SU-DHL-6 (cell line): Measurements from ENCODE around the gene THG1L.
"Not testable (repeated sequence)": the region's sequence is repeated elsewhere in the genome, so short reads cannot be mapped to it uniquely, and the experiment has no call there.

Experiments used
- H2AFZ ChIP-seq: fragments of 200-600 bp; sonication (generic); 2 replicates; pipeline ENCODE4 v1.6.1; 2014; ENCODE audit warnings: low read depth, mild to moderate bottlenecking, moderate library complexity, mixed read lengths, antibody characterized with exemption, low read length; ENCODE audit not compliant: severe bottlenecking
- H3F3A ChIP-seq: fragments of 200-600 bp; shearing (Covaris generic); 2 replicates; pipeline ENCODE4 v1.6.0; 2016; ENCODE audit warnings: antibody characterized with exemption, mild to moderate bottlenecking; ENCODE audit not compliant: insufficient read depth
- H3K27ac ChIP-seq: fragments of 200-600 bp; sonication (generic); 2 replicates; pipeline ENCODE4 v1.5.1; 2016; ENCODE audit warnings: low read depth, mild to moderate bottlenecking, low read length, moderate library complexity, mixed read lengths
- H3K27me3 ChIP-seq: fragments of 200-600 bp; sonication (generic), shearing (Covaris generic); 2 replicates; pipeline ENCODE4 v1.6.0; 2014; ENCODE audit warnings: mild to moderate bottlenecking, low read length
- H3K36me3 ChIP-seq: fragments of 200-600 bp; sonication (generic); 2 replicates; pipeline ENCODE4 v1.6.1; 2014; ENCODE audit warnings: mild to moderate bottlenecking, low read length, mixed read lengths
- H3K4me2 ChIP-seq: fragments of 300-600, 200-600 bp; shearing (Covaris generic), sonication (generic); 2 replicates; pipeline ENCODE4 v1.6.0; 2014; ENCODE audit warnings: low read length, low read depth, mild to moderate bottlenecking; ENCODE audit not compliant: poor library complexity, severe bottlenecking
- H3K4me3 ChIP-seq: fragments of 200-600 bp; sonication (generic); 2 replicates; pipeline ENCODE4 v1.5.1; 2014; ENCODE audit warnings: antibody characterized with exemption, low read length, mild to moderate bottlenecking, mixed read lengths; ENCODE audit not compliant: insufficient read depth, poor library complexity, severe bottlenecking
- H3K79me2 ChIP-seq: fragments of 200-600 bp; sonication (generic); 2 replicates; pipeline ENCODE4 v1.6.1; 2014; ENCODE audit warnings: mild to moderate bottlenecking, low read length, moderate library complexity; ENCODE audit not compliant: insufficient read depth
- H3K9ac ChIP-seq: fragments of 200-600 bp; sonication (generic); 2 replicates; pipeline ENCODE4 v1.7.0; 2014; ENCODE audit warnings: mild to moderate bottlenecking, low read length
- H3K9me2 ChIP-seq: fragments of 200-600 bp; sonication (generic); replicated peaks from 2 replicates; pipeline ENCODE4 v1.6.1; 2014; ENCODE audit warnings: low read length; ENCODE audit not compliant: insufficient read depth
- H3K9me3 ChIP-seq: fragments of 200-600 bp; sonication (generic); 2 replicates; pipeline ENCODE4 v1.6.1; 2014; ENCODE audit warnings: low read length, mixed read lengths; ENCODE audit not compliant: insufficient read depth
- H4K20me1 ChIP-seq: fragments of 200-600 bp; sonication (generic); 2 replicates; pipeline ENCODE4 v1.6.1; 2014; ENCODE audit warnings: low read depth, mild to moderate bottlenecking, antibody characterized with exemption, low read length, moderate library complexity, mixed read lengths
- CTCF ChIP-seq: fragments of 200-600 bp; sonication (generic); IDR thresholded peaks from one replicate; pipeline ENCODE4 v1.5.1; 2017; ENCODE audit warnings: antibody characterized with exemption, mild to moderate bottlenecking, low read length, moderate library complexity; ENCODE audit not compliant: insufficient read depth, poor library complexity, severe bottlenecking
- EZH2phosphoT487 ChIP-seq: fragments of 200-600 bp; sonication (generic), shearing (Covaris generic); conservative IDR thresholded peaks from 2 replicates; pipeline ENCODE4 v1.6.1; 2018; ENCODE audit warnings: mild to moderate bottlenecking, antibody characterized with exemption, low read length, moderate library complexity, mixed read lengths

Gene THG1L

DNA sequence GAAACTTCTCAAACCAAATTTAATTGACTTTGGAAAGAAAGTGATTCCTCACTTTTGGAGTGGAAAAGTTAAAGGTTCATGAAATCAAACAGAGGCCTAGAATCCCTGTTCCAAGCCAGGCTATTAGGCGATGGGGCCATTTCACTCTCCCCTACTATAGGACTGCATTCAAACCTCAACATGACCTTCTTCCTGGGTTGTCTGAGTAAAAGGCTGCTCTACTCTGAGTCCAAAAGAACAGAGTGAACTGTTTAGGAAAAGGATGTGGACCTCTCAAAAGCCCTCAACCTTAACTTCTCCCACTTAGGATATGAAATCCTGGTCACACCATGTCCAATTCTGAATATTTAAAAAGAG lies 44.0 kb upstream of the THG1L start:
- Histone ChIP-seq H2AFZ (no peak overlapping the region), H3K9ac (no peak overlapping the region), H3K4me2 (no peak overlapping the region), H3K79me2 (no peaks in the 10 kb centered on the region), H3K36me3 (no peaks in the 10 kb centered on the region), H3K9me2 (no peaks in the 10 kb centered on the region), H3K9me3 (no peaks in the 10 kb centered on the region), H3K27ac (no peak overlapping the region), H4K20me1 (no peaks in the 10 kb centered on the region), H3K4me3 (no peak overlapping the region), H3K27me3 (no peaks in the 10 kb centered on the region), H3F3A (no peaks in the 10 kb centered on the region)
- TF ChIP-seq EZH2phosphoT487 = no peak

DNA sequence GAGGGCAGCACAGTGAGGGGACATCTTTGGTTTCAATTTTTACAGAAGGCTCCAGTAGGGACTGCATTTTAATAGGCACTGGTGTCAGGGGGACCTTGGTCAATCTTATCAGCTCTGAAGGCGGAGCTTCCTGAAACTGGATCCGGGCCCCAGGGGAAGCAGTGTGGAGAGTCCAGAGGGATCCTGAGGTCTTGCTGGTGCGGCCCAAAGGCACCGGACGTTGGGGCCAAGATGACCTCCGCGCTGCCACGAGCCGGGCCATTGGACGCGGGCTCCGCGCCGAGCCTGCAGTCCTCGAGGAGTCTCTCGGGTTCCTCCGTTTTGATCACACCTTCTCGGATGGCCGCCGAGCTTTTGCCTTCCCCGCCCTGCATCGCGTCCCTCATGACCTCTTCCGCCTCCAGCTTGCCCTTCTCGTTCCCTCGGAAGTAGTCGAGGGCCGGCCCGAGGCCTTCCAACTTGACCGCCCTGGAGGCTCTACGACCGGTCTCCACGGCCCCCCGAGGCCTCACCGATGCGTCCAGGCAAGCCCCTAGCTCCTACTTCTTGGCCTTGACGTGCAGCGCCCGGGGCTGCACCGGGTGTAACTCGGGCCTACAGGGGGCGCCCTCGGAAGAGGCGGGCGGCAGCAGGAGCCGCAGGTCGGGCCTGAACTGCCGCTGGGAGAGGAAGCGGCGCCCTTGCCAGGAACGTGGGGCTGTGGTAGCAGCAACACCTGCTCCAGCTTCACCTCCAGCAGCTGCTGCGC lies 41.1 kb upstream of the THG1L start:
- H3K9me2 ChIP-seq = no peaks in the 10 kb centered on the region
- no peaks in the 10 kb centered on the region for H3K27me3 ChIP-seq
- TF ChIP-seq CTCF (no peak), EZH2phosphoT487 (no peak)
- H3K9ac ChIP-seq = no peak overlapping the region
- no peaks in the 10 kb centered on the region for H3F3A ChIP-seq
- no peaks in the 10 kb centered on the region for H3K9me3 ChIP-seq
- H3K4me3 ChIP-seq = no peak overlapping the region
- no peaks in the 10 kb centered on the region for H4K20me1 ChIP-seq
- H3K27ac ChIP-seq = no peak overlapping the region
- H3K4me2 ChIP-seq = no peak overlapping the region
- H2AFZ ChIP-seq = no peak overlapping the region
- no peaks in the 10 kb centered on the region for H3K79me2 ChIP-seq
- H3K36me3 ChIP-seq = no peaks in the 10 kb centered on the region

DNA sequence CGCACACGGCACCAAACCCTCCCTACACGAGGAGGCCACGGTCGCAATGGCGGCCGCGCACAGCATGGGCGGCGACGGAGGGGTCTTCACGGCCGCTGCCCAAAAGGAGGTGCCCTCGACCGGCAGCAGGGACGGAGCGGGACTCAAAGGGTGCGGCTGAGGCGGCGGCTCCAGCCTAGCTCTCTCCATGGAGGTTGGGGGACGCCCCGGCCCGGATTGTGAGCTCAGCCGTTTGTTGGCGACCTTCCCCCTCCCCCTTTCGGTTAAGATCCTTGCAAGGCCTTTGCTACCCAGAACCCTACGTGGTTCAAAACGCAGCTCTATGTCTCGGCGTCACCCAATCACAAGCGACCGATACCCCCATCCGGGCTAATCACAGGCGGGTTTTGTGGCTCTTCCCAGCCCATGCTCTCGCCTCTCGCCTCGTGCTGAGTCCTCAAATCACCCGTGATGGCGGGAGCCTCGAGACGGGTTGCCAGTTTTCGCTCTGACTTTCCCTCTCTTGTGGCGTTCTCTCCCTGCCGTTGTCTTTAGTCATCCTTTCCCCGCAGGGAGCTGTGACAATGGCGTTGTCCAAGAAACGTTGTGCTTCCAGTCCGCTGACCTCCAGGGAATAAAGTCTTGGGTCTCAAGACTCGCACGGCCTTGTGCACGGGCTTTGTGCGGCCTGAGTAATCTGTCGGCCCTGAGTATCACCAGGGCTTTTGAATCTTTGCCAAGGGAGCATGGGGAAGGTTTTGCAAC lies 40.4 kb upstream of the THG1L start:
- Histone ChIP-seq H3K36me3 (no peaks in the 10 kb centered on the region), H3K9ac (no peak overlapping the region), H3F3A (no peaks in the 10 kb centered on the region), H3K9me2 (no peaks in the 10 kb centered on the region), H3K9me3 (no peaks in the 10 kb centered on the region), H3K27ac (no peak overlapping the region), H3K27me3 (no peaks in the 10 kb centered on the region), H3K4me2 (no peak overlapping the region), H2AFZ (no peak overlapping the region), H3K79me2 (no peaks in the 10 kb centered on the region), H4K20me1 (no peaks in the 10 kb centered on the region), H3K4me3 (no peak overlapping the region)
- TF ChIP-seq CTCF (no peak), EZH2phosphoT487 (no peak)

- not testable (repeated sequence) for H4K20me1 ChIP-seq, H3K27me3 ChIP-seq, H3F3A ChIP-seq, H3K79me2 ChIP-seq, H3K9ac ChIP-seq, H3K9me2 ChIP-seq, H3K27ac ChIP-seq, H2AFZ ChIP-seq, H3K36me3 ChIP-seq, H3K4me2 ChIP-seq, H3K4me3 ChIP-seq
- H3K9me3 ChIP-seq = peaks cover 16% of the 10 kb centered on the region; the same call in 1 of the 2 replicates
These were observed 37.4 kb upstream of the THG1L start for GRCh38 chr5:157693816-157694215.

DNA sequence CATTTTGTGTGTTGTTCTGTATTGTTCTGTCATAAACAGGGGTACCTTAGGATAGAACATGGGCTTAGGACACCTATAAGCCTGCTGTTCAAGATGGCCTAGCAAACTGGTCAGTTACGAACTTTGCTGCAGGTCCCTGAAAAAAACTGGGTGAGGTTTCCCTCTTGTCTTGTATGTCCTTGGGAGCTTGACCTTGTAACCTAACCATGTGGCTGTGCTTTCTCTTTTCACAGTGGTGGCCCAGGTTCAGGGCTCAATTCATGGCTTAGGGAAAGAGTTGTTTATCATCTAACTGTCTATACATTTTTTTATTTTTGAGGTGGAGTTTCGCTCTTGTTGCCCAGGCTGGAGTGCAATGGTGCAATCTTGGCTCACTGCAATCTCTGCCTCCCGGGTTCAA lies 35.1 kb upstream of the THG1L start:
- not testable (repeated sequence) for H3K27me3 ChIP-seq
- peaks cover 21% of the 10 kb centered on the region; the same call in 1 of the 2 replicates for H3K9me3 ChIP-seq

DNA sequence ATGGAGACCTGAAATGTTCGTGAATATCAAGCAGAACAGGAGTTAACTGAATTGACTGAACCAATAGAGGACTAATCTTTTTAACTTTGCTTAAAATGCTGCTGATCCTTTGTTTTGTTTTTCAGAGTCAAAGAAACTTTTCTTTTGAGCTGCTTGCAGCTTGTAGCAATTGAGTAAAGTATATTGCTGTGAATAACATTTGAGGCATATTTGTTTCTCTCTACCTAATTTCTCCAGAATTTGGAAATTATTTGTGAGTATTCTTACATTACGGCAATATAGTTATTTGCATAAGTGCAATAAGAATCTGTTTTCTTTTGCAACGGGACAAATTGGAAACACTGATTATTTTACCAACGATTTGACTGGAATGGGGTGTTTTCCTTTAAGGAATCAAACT lies 32.5 kb upstream of the THG1L start:
- H3F3A ChIP-seq, H3K79me2 ChIP-seq, H3K4me3 ChIP-seq, H4K20me1 ChIP-seq, H3K36me3 ChIP-seq, H2AFZ ChIP-seq, H3K9ac ChIP-seq, H3K9me2 ChIP-seq, H3K27me3 ChIP-seq, H3K27ac ChIP-seq, H3K4me2 ChIP-seq: not testable (repeated sequence)
- peaks cover 21% of the 10 kb centered on the region; the same call in 1 of the 2 replicates for H3K9me3 ChIP-seq

More for the DNA sequence above, 35.1 kb upstream of the THG1L start:
- not testable (repeated sequence) for H3K9ac ChIP-seq, H3K4me3 ChIP-seq, H3K4me2 ChIP-seq, H3F3A ChIP-seq, H2AFZ ChIP-seq, H4K20me1 ChIP-seq, H3K36me3 ChIP-seq, H3K79me2 ChIP-seq, H3K27ac ChIP-seq, H3K9me2 ChIP-seq
